ENCODE data around the gene BMP4. TPM values are rescaled to one million over a fixed set of nuclear protein-coding genes. Genes with fewer than 3 reads are reported as not detected.

Gene BMP4
- total RNA-seq, 1 experiment from 2014 or later, result 0.87 TPM

DNA sequence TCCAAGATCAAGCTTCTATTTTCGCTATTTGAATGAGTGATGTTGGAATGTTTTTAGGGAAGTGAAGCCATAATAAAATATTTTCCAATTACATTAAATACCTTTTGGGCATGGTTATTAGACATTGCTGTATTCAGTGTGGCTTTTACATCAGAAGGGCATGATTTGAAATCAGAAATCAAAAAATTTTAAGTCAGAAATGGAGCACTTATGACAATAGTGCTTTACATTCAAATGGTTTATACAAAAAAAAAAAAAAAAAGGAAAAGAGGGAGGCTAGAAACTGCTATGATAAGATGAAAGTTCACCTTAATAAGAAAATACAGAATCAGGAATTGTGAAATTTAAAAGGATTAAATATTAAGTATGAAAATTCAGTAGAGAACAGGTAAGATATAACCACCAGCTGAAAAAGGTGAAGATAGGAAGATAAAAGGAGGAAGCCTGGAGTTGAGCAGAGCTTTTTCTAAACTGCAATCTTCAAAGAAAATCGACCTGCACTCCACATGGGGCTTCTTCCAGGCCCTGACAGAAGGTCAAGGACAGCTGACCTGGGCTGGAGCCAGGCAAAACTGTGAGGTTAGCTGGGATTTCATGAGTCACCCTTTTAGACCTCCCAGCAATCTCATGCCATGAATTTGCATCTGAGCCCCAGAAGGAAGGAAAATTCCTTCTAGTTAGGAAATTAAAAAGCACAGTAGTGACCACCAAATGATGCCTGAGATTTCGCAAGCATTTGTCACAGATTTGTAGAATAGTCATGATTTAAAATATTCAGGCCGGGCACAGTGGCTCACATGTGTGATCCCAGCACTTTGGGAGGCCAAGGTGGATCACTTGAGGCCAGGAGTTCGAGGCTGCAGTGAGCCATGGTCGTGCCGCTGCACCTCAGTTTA, 23.4 kb upstream of the BMP4 start:
- intact Hi-C loops (cut with micrococcal nuclease; ENCODE audit: unreplicated experiment) (no loop called here), in situ Hi-C loops (cut with HindIII; ENCODE audit: low pct_unique_long_range_greater_than_20kb, low sequenced_read_pairs) (no loop called here)
- H3K27ac ChIP-seq (ENCODE audit: low read length), result no peak overlapping the region
- H3K4me1 ChIP-seq (ENCODE audit: control insufficient read depth, insufficient read depth, low read length), result no peaks in the 10 kb centered on the region
- no peaks in the 10 kb centered on the region for H3K9me3 ChIP-seq (ENCODE audit: control insufficient read depth, insufficient read depth, low read depth, low read length)
- ATAC-seq, result no peak
- CTCF ChIA-PET, result no interaction called here
- BruUV-seq (replicated peaks), result no TSS peak
- TF ChIP-seq, protein P1, sequence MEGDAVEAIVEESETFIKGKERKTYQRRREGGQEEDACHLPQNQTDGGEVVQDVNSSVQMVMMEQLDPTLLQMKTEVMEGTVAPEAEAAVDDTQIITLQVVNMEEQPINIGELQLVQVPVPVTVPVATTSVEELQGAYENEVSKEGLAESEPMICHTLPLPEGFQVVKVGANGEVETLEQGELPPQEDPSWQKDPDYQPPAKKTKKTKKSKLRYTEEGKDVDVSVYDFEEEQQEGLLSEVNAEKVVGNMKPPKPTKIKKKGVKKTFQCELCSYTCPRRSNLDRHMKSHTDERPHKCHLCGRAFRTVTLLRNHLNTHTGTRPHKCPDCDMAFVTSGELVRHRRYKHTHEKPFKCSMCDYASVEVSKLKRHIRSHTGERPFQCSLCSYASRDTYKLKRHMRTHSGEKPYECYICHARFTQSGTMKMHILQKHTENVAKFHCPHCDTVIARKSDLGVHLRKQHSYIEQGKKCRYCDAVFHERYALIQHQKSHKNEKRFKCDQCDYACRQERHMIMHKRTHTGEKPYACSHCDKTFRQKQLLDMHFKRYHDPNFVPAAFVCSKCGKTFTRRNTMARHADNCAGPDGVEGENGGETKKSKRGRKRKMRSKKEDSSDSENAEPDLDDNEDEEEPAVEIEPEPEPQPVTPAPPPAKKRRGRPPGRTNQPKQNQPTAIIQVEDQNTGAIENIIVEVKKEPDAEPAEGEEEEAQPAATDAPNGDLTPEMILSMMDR (IDR thresholded peaks at IDR 0.05), result no peak
- TF ChIP-seq, protein P2, sequence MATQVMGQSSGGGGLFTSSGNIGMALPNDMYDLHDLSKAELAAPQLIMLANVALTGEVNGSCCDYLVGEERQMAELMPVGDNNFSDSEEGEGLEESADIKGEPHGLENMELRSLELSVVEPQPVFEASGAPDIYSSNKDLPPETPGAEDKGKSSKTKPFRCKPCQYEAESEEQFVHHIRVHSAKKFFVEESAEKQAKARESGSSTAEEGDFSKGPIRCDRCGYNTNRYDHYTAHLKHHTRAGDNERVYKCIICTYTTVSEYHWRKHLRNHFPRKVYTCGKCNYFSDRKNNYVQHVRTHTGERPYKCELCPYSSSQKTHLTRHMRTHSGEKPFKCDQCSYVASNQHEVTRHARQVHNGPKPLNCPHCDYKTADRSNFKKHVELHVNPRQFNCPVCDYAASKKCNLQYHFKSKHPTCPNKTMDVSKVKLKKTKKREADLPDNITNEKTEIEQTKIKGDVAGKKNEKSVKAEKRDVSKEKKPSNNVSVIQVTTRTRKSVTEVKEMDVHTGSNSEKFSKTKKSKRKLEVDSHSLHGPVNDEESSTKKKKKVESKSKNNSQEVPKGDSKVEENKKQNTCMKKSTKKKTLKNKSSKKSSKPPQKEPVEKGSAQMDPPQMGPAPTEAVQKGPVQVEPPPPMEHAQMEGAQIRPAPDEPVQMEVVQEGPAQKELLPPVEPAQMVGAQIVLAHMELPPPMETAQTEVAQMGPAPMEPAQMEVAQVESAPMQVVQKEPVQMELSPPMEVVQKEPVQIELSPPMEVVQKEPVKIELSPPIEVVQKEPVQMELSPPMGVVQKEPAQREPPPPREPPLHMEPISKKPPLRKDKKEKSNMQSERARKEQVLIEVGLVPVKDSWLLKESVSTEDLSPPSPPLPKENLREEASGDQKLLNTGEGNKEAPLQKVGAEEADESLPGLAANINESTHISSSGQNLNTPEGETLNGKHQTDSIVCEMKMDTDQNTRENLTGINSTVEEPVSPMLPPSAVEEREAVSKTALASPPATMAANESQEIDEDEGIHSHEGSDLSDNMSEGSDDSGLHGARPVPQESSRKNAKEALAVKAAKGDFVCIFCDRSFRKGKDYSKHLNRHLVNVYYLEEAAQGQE (IDR thresholded peaks at IDR 0.05; ENCODE audit: insufficient read depth in 1 of 2, low read depth in 2 of 2, low read length in 1 of 2), result no peak
- TF ChIP-seq TCF7L2 (IDR thresholded peaks at IDR 0.05; ENCODE audit: low read depth, low read length) (no peak), POLR2AphosphoS5 (IDR thresholded peaks at IDR 0.05; ENCODE audit: low read depth, low read length) (no peak), SIN3A (IDR thresholded peaks at IDR 0.05; ENCODE audit: borderline replicate concordance, insufficient read depth, low read depth, low read length) (no peak)
- DNase-seq (ENCODE audit: low read depth, low spot score), result no peak
- no peak overlapping the region for H3K4me3 ChIP-seq (ENCODE audit: low read depth in 2 of 2, low read length in 2 of 2)
- H3K27me3 ChIP-seq (ENCODE audit: control insufficient read depth, insufficient read depth, low read length), result no peaks in the 10 kb centered on the region
- POLR2A ChIA-PET, result interaction anchor here (0.6 kb wide), 1 partner anchor 68 kb away, joined by 3 read pairs; no protein-coding TSS in a partner anchor
- no peaks in the 10 kb centered on the region for H3K36me3 ChIP-seq (ENCODE audit: control insufficient read depth, insufficient read depth, low read length)

DNA sequence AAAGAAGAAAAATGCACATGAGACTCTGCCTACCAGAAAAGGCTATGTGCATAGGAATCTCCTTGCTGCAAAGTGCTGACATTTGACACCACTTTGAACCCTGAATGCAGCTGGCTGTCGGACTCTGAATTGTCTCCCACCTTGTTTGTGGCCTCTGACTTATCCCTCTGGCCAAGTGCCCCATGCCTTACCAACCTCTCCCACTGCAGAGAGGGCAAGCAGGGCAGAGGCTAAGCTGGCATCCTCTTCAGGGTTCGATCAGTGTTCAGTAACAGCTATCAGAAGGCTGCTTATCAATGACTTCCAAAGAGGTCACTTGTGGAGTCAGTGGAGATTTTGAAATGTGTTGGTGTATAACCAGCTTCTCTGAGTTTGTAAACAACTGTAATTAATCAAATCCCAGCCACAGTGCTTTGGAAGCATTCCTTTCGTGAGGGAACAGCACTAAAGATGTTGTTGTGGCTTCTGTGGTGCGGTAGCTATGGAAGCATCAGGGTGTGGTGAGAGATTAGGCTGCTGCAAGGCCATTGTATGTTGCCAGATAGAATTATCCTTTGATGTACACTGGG, 22.6 kb upstream of the BMP4 start:
- no peak for DNase-seq (ENCODE audit: low read depth, low spot score)
- no peaks in the 10 kb centered on the region for H3K9me3 ChIP-seq (ENCODE audit: control insufficient read depth, insufficient read depth, low read depth, low read length)
- ChIA-PET POLR2A (no interaction called here), CTCF (no interaction called here)
- no peaks in the 10 kb centered on the region for H3K4me1 ChIP-seq (ENCODE audit: control insufficient read depth, insufficient read depth, low read length)
- no peaks in the 10 kb centered on the region; the same call in 1 of the 2 replicates for H3K27me3 ChIP-seq (ENCODE audit: control insufficient read depth, insufficient read depth, low read length)
- BruUV-seq (replicated peaks), result no TSS peak
- no peaks in the 10 kb centered on the region for H3K36me3 ChIP-seq (ENCODE audit: control insufficient read depth, insufficient read depth, low read length)
- TF ChIP-seq, protein P1 (IDR thresholded peaks at IDR 0.05), result no peak
- no peak for TF ChIP-seq POLR2AphosphoS5 (IDR thresholded peaks at IDR 0.05; ENCODE audit: low read depth, low read length)
- TF ChIP-seq, protein P2 (IDR thresholded peaks at IDR 0.05; ENCODE audit: insufficient read depth in 1 of 2, low read depth in 2 of 2, low read length in 1 of 2), result no peak
- TF ChIP-seq TCF7L2 (IDR thresholded peaks at IDR 0.05; ENCODE audit: low read depth, low read length), result no peak
- TF ChIP-seq SIN3A (IDR thresholded peaks at IDR 0.05; ENCODE audit: borderline replicate concordance, insufficient read depth, low read depth, low read length), result no peak
- H3K27ac ChIP-seq (ENCODE audit: low read length), result no peak overlapping the region
- intact Hi-C loops (cut with micrococcal nuclease; ENCODE audit: unreplicated experiment) (no loop called here), in situ Hi-C loops (cut with HindIII; ENCODE audit: low pct_unique_long_range_greater_than_20kb, low sequenced_read_pairs) (no loop called here)
- ATAC-seq, result no peak
- no peak overlapping the region for H3K4me3 ChIP-seq (ENCODE audit: low read depth in 2 of 2, low read length in 2 of 2)
